HG02678 (cell line): ENCODE data around the gene SNX25.

Source experiments
- ATAC-seq: cut with Tn5 transposase; IDR thresholded peaks from one replicate; pipeline ENCODE4 v1.9.1; 2021; ENCODE audit warnings: mild to moderate bottlenecking, moderate library complexity; ENCODE audit not compliant: unreplicated experiment

SNX25 gene

DNA sequence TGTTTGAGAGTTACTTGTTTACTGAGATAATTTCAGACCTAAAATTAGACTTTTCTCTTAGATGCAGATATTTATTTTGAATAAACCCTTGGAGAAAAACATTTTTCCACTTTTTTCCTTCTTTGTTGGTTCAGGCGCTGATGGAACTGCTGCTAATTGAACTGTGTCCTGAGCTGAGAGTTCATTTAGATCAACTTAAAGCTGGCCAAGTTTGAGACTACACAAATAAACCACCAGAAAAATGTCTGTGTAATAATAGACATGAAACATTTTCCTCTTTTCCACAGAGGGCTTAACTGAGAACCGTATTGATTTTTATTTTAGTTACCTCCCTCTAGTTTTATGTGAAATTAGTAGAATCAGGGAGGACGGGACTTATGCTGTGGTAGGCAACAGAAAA, 153.9 kb downstream of the SNX25 start:
- ATAC-seq, result no peak

DNA sequence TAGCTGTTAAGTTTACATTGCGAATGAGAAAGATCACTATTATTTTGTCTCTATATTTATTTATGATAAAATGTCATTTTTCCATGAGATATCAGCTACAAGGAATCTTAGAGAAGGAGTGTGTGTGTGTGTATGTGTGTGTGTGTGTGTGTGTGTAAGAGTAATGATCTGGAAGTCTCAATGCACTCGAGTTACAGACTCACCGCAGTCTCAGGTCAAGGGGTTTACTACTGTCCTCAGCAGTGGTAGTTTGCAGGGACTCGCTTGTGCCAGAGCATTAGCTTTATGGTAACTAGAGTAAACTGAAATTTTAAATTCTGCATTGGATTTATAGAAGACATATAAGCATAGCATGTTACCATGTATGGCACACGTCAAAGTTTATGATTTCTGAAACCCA, 155.5 kb downstream of the SNX25 start:
- no peak for ATAC-seq

DNA sequence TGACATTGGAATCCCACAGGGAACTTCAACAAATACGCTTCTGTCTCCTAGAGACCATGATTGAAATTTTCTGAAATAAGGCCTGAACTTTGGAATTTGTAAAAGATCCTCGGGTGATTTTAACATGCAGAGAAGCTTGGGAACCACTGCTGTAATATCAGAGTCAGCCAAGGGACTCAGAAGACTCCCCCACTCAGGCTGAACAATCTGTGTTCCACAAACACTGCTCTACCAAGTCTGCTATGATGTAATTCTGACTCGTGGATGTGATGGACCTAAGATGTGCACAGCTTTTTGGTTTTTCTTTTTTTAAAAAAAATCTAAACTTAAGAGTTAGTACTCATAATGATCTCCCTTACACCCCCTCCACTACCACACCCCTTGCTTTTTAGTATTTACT, 160.3 kb downstream of the SNX25 start:
- no peak for ATAC-seq

DNA sequence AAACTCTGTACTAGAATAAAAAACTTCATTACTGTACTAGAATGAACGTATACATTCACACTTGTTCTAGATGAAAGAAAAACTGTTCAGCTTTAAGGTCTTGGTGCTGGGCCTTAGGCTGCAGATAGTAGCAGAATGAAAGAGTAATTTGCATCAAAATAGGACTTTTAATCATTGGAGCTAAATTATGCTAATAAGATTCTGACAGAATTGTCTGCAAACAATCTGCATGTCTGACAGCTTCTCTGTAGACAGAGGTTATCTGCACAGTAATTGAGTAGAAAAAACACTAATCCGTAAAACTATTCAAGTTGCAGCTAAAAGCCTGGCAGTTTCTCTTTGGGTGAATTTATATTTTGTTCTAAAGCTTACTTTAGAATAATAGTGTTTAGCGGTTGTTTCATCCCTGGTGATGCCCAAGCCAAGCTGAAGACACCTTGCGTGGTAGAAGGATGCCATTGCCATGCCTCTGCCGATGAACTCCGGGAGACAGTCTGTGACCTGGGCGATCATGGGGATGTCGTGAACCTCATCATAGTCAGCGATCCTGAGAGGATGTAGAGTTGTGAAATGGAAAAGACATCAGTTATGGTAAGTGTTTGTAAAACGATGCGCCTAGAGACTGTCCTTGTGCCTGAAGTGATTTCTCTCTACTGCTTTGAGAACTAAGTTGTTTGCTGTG, 161.0 kb downstream of the SNX25 start:
- ATAC-seq, result no peak

DNA sequence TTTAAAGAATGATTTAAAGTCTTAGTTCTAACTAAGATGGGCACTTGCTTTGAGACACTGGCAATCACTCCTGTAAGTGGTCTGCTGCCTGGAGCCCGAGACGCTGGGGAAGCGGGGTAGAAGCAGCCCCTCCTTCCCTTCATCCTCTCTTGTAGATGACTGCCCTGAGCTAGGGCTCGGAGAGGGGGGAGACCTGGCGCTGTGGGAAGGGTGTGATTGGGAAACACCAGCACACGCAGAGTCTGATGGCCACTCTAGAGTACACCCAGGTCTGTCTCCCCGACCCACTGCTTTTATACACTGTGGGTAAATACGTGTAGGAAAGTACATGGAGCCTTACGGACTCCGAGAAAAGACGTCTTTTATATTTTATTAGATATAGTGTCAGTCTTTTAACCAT, 162.3 kb downstream of the SNX25 start:
- no peak for ATAC-seq

DNA sequence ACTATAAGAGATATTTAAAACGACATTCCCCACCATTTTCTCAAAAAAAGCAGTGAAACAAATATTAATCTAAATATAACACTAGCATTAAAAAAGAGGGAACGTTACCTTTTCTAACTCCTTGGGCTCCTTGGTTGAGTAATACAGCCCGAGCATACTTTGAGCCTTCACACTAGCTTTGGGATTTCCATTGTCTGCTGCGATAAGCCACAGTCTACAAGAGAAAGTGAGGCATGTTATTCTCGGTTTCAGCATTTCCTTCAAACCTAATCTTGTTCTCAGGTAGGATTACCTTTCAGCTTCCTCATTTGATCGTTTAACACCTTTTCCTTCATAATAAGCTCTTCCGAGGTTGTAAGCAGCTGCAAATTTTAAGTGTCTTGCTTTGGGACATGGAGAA, 164.6 kb downstream of the SNX25 start:
- no peak for ATAC-seq

DNA sequence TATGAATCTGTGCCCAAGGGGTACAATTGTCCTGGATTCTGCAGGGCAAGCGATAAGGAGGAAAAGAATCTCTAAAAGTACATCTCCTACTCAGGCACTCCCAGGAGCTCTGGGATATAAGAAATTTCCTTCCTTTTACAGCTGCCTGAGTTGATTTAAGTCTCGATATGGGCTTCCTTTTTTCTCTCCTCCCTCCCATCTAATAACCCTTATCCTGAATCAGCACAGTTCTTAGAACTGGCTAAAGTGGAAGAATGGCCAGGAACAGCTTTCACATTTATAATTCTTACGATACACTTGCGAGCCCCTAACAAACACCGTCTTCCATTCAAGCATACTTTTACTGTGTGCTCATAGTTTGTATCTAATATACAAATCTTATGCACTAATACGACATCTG, 165.2 kb downstream of the SNX25 start:
- no peak for ATAC-seq

DNA sequence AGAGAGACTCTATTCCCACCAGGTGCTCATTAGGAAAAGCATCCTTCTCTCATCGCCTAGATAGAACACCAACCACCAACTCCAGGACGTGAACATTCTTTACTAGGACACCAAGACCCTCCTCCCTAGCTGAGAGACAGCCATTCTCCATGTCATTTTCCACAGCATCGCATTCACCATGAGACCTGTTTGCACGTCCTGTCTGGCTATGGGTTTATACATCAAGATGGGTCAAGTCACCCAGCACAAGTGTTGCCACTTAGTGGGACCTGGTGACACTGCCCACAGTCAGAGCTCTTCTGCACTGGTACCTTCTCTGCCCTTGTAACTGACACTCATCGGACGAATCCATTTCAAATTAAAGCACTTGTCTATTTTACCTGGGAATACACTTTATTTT, 168.9 kb downstream of the SNX25 start:
- no peak for ATAC-seq

DNA sequence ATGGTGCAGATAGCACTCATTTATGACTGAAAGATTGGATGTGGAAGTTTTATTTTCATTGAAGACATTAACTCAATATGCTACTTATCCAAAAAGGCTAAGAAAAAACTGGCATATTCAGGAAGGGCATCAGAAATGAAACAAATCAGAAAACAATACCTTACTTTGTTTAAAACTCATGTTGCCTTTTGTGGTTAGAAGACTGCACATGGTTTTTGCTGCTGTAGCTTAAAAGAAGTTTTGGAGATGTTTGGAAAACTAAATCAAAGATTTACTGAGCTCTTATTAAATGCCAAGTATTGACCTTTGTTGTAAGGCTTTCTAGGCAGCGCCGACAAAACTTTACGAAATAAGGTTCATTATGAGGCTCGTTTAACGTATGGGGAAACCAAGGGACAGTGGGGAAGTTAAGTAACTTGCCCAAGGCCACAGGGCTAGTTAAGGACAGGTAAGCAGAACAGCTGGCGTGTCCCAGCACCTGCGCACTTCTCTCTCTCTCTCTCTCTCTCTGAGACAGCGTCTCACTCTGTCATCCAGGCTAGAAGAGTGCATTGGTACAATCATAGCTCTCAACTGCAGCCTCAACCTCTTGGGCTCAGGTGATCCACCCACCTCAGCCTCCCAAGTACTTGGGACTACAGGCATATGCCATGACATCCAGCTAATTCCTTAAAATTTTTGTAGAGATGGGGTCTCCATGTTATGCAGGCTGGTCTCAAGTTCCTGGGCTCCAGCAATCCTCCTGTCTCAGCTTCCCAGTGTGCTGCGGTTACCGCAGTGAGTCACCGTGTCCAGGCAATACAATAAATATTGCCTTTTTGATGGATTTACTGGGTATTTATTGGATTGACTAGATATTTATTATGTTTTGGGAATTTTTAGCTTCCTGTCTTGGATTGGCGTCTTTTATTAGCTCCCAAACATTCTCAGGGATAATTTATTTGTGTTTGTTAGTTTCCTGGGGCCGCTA, 170.2 kb downstream of the SNX25 start:
- no peak for ATAC-seq

DNA sequence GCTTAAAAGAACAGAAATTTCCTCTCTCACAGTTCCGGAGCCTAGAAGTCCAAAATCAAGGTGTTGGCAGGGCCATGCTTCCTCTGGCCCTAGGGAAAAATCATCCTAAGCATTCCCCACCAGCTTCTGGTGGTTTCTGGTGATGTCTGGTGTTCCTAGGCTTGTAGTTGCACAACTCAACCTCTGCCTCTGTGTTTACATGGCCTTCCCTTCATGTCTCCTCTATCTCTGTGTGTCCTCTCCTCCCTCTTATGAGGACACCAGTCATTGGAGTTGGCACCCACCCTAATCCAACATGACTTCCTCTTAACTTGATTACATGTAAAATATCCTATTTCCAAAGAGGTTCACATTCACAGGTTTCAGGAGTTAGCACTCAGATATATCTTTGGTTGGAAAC, 170.9 kb downstream of the SNX25 start:
- no peak for ATAC-seq

DNA sequence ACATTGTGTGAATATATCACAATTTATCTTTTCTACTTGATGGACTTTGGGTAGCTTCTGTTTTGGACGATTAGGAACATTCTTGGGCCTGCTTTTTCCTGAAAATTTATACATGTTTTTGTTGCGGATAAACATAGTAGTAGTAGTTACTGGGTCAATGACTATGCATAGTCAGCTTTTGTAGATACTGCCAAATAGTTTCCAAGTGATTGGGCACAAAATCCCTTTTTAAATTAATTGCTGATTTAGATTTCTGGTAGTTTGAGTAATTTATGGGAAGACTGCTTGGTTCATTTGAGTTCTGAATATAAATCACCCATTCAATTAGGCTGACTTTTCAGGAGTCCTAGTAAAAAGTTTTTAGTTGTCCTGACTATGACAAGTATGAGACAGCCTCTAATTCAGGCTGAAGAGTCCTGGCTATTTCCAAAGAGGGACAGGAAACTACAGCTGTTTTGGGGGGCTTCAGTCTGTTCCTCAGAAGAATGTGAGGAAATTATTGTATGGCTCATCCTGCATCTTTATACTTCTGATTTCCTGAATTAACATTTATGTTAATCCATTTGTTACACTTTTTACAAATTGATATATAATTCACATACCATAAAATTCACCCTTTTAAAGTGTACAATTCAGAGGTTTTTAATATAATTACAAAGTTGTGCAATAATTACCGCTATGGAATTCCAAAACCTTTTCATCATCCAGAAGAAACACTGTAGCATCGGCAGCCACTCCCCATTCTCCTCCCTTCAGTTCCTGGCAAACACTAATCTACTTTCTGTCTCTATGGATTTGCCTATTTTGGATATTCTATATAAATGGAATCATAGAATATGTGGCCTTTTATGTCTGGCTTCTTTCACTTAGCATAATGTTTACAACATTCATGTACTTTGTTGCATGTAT, 172.1 kb downstream of the SNX25 start:
- no peak for ATAC-seq

DNA sequence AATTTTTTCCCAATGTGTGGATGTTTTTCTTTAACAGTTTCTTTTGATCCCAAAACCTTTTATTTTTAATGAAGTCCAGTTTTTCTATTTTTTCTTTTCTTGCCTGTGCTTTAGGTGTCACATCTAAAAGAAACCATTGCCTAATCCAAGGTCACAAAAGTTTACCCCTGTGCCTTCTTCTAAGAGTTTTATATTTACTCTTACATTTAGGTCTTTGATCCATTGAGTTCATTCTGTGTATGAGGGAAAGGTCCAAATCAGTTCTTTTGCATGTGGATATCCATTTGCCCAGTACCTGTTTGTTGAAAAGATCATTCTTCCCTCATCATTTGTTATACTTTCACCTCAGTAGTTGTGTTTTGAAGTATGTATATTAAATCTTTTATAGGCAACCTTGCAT, 173.4 kb downstream of the SNX25 start:
- ATAC-seq, result no peak

DNA sequence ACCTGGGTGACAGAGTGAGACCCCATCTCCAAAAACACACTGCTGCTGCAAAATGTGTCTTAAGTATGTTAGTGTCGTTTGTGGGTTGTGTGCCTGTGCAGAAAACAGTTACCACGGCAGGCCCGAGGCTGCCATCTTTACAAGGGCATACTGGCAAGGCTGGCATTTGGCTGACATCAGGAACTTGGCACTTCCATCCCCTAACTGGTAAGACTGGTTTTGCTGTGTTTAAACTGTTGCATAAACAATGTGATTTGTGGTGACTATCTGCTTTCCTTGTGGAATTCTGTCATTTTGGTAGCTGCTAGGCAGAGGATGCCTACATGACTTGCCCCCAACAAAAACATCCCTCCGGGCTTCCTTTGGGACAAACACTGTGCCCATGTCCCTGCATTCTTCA, 174.1 kb downstream of the SNX25 start:
- no peak for ATAC-seq

DNA sequence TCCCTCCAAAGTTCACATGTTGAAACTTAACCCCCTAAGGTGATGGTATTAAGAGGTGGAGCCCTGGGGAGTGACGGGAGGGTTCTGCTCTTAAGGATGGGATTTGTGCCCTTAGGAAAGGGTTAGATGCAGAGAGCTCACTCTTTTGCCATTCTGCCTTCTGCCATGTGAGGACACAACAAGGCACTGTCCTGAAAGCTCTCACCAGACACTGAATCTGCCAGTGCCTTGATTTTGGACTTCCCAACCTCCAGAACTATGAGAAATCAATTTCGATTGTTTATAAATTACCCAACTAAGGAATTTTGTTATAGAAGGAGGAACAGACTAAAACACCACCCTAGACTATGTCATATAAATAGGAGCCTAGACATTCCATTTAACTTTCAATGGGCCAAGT, 174.7 kb downstream of the SNX25 start:
- ATAC-seq, result no peak

DNA sequence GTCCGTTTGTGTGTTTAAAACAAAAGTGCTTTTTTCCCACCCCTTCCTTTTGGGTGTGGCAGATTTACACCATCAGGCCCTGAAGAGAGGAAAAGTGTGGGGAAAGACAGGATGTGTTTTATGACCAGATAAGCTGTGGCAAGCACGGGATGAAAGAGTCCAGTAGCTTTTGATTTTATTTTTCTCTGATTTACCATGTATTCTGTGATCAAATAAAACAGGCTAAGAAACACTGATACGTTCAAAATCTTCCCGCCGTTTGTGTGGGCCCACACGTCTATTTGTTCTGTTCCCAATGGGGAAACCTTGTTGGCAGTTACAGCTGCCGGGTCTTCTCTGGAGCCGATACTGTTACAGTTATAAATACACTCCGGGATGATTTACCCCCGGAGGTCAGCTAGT, 175.5 kb downstream of the SNX25 start:
- no peak for ATAC-seq

DNA sequence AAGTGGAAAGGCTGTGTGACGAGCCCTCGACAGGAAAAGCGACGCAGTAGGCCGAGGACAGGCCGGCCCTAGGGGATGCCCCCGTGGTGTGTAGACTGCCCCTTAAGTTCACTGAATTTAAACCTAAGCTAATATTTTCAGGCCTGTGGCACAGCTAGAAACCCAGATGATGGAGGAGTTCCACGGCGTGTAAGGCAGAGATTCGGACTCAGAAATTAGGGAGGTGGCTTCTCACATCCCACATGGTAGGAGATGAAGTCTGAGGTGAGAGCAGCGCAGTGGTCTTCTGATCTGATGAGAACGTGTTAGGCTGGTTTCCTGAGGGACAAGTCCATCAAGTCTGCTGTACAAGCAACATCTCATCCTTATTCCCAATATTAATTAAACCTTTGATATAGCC, 178.6 kb downstream of the SNX25 start:
- no peak for ATAC-seq

DNA sequence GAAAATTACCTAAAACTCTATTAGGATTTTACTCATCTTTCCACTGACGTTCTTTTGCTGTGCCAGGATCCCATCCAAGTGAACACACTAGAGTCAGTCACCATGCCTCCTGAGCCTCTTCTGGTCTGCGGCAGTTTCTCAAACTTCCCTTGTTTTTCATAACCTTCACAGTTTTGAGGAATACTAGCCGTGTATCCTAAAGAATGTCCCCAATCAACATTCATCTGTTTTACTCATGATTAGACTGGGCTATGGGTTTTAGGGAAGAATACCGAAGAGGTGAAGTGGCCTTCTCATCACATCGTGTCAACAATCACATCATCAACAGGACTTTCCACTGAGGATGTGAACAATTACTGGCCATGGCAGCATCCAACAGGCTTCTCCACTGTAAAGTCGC, 181.5 kb downstream of the SNX25 start:
- no peak for ATAC-seq

DNA sequence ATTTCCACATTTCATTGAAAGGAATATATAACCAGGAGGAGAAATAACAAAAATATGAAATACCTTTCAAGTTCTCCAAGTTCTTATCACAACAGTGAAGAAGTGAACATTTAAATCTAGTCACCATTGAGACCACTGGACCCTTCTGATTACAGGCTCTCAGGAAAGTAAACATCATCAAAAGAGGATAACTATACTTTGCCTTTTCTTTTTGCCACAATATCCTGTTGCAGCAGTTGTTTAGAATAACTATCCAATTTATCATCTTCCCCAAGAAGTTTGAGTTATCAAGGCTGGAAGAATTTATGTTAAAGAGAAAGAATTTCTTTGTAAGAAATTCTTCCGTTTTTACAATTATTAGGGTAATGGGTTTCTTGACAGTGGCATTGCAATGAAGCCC, 182.8 kb downstream of the SNX25 start:
- ATAC-seq, result no peak

DNA sequence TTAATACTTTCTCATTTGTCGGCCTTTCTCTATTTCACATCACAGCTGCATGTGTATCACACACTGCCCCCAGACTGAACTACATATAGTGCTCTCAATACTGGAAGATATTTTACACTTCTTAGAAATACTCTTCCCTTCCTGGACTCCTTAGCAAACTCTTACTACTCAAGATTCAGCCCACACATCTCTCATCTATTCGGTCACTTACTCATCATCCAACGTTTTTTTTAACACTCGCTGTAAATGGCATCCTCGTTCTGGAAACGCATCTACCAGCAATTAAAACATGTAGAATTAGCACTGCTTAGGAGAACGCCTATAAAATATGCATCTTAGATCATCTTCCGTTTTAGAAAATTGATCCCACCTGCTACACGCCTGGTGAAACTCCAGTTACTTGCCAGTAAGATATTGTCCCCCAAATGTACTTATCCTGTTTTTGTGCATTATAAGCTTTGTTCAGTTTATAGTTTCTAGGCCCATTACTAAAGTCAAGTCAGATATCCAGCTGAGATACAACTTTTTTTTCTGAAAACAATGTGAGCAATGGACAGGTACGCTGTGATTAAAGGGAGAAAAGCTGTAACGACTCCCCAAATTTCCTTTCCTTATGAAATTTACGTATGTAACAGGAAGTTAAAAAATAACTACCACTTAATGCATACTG, 185.3 kb downstream of the SNX25 start:
- no peak for ATAC-seq

DNA sequence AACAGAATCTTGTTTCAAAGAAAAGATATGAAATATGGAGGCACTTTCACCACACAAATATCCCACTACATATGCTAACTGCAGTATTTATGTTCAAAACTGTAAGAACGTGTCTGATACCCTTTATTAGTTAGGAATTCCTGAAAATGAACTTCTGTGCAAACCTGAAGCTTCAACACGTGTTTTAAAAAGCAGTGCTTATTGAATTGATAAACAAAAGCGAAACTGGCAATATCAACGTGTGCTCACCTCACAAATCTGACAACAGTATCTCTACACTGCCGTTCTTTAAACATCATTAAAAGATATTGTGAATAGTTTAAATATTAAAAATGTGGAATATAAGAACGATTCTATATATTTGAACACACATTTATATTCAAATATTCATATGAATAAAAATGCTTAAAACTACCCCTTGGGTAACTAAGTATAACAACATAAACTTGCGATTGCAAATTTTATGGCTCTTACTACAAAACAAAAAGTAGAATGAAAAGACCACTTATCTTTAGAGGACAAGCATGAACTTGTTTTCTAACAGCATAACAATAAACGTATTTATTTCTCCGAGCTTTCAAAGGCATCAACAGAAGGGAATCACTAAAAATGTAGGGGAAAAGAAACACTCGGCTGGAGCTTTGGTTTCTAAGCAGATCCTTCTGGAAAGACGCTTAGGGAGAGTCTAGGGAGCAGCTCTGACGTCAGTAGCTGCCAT, 186.0 kb downstream of the SNX25 start, which contains the start of gene LRP2BP:
Gene LRP2BP (minus strand): TSS at position 687 of the 718 bp plus-strand sequence. CDS start 17,738 bp downstream, outside the sequence.
- ATAC-seq, result no peak
